Prostate gland (tissue), 2 donors: ENCODE data around the gene C2orf15. TPM values are rescaled to one million over a fixed set of nuclear protein-coding genes. Genes with fewer than 3 reads are reported as not detected.
"Not testable (repeated sequence)": the region's sequence is repeated elsewhere in the genome, so short reads cannot be mapped to it uniquely, and the experiment has no call there.

Source experiments
- DNase-seq: peaks from one replicate; pipeline ENCODE4 v3.0.0-alpha.2; 2019; ENCODE audit warnings: low spot score
- H3K27ac ChIP-seq, 2 donors: fragments of 200-600 bp; sonication (generic); 2 replicates each; pipeline ENCODE4 v1.5.1; 2017 to 2019
- H3K27me3 ChIP-seq: fragments of 200-600 bp; sonication (generic); replicated peaks from 2 replicates; pipeline ENCODE4 v1.5.1; 2019; ENCODE audit not compliant: insufficient read depth
- H3K36me3 ChIP-seq, 2 donors: fragments of 200-600 bp; sonication (generic); 1 replicate in 1 of 2; 2 replicates in 1 of 2; pipeline versions ENCODE4 v1.5.1 to v1.8.1; 2017 to 2019
- H3K4me1 ChIP-seq: fragments of 200-600 bp; sonication (generic); replicated peaks from 2 replicates; pipeline ENCODE4 v1.5.1; 2019
- H3K4me3 ChIP-seq, 2 donors: fragments of 200-600 bp; sonication (generic); 2 replicates each; pipeline ENCODE4 v1.5.1; 2017 to 2019
- H3K9me3 ChIP-seq: fragments of 200-600 bp; sonication (generic); 2 replicates; pipeline ENCODE4 v1.5.1; 2017
- POLR2A ChIP-seq: fragments of 450-650 bp; IDR thresholded peaks from one replicate; pipeline ENCODE4 v1.6.1; 2016; ENCODE audit warnings: antibody characterized with exemption, mild to moderate bottlenecking
- POLR2AphosphoS5 ChIP-seq: sonication (generic); formaldehyde crosslinking; IDR thresholded peaks from one replicate; pipeline ENCODE4 v1.6.1; 2017; ENCODE audit warnings: antibody characterized with exemption
- WGBS: methylation state at CpG from one replicate; pipeline ENCODE4 v1.1.5; 2018; 5-methylcytosine and 5-hydroxymethylcytosine counted together
- intact Hi-C: fragments of 100-400 bp; cut with DNase I; formaldehyde crosslinking; loops from one replicate; pipeline ENCODE4 v1.14.2; 2022
- total RNA-seq, 2 donors: library from RNA; depleted of rRNA; stranded (reverse); fragments of >200 nt; gene quantifications; one replicate each; pipeline ENCODE4 v1.1.0, GENCODE V29; 2016
- TF ChIP-seq, protein P1 (sequence below), 4 experiments: fragments of 200-600 bp in 2 of 4; fragments of 450-650 bp in 2 of 4; sonication (generic) in 2 of 4; IDR thresholded peaks; 1 replicate in 3 of 4; 2 replicates in 1 of 4; pipeline ENCODE4 v1.5.1; 2016 to 2019; ENCODE audit warnings: antibody characterized with exemption in 4 of 4, mild to moderate bottlenecking in 2 of 4, moderate library complexity in 2 of 4

C2orf15 gene
- total RNA-seq, 2 donors from 2014 or later: 4.5 TPM; not detected in 1

DNA sequence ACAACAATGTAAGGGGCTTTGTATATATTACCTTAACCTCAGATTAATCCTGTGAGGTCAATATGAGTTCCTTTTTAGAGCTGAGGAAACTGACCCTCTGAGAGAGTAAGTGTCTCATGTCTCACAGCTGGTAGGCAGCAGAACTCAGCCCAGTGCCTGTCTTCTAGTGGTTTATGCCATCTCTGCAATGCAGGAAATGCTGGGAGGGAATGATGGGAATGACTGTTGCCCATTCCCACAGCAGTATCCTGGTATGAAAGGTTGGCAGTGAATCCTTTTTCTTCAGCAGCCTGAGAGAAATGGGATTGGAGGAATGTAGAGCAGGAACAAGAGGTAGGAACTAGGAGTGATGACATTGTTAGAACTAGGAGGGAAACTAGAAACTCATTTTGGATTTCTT, 45.5 kb downstream of the C2orf15 start:
- no peak for DNase-seq
- Histone ChIP-seq H3K27ac (no peak overlapping the region), H3K36me3 (no peaks in the 10 kb centered on the region), H3K27me3 (no peaks in the 10 kb centered on the region), H3K4me1 (peaks cover under 1% of the 10 kb centered on the region), H3K4me3 (no peak overlapping the region), H3K9me3 (no peaks in the 10 kb centered on the region)
- TF ChIP-seq, protein P1, sequence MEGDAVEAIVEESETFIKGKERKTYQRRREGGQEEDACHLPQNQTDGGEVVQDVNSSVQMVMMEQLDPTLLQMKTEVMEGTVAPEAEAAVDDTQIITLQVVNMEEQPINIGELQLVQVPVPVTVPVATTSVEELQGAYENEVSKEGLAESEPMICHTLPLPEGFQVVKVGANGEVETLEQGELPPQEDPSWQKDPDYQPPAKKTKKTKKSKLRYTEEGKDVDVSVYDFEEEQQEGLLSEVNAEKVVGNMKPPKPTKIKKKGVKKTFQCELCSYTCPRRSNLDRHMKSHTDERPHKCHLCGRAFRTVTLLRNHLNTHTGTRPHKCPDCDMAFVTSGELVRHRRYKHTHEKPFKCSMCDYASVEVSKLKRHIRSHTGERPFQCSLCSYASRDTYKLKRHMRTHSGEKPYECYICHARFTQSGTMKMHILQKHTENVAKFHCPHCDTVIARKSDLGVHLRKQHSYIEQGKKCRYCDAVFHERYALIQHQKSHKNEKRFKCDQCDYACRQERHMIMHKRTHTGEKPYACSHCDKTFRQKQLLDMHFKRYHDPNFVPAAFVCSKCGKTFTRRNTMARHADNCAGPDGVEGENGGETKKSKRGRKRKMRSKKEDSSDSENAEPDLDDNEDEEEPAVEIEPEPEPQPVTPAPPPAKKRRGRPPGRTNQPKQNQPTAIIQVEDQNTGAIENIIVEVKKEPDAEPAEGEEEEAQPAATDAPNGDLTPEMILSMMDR (IDR thresholded peaks at IDR 0.05): no peak
- TF ChIP-seq POLR2A (no peak), POLR2AphosphoS5 (no peak)
- intact Hi-C loops: loop anchor here (10.0 kb wide), 1 partner anchor 308 kb away; the partner anchor contains the start of gene REV1

DNA sequence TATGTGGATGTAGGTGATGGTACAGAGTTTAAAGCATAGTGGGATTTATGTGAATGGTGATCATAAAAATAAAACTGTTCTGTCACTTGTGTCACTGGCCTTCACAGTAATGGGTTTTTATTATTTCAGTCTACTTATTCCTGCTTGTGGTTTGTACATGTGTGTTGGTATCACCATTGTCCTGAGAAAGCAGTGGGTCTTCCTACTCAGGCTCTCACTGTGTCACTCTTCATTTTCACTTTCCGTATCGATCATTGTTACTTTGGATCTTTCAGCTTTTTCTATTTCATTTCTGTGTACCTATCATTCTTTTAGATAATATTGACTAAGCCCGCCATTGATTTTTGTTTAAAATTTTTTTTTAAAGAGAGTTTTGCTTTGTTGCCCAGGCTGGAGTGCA, 46.9 kb downstream of the C2orf15 start:
- no peaks in the 10 kb centered on the region for H3K36me3 ChIP-seq
- no peak overlapping the region for H3K27ac ChIP-seq
- no peak overlapping the region for H3K4me3 ChIP-seq
- no peak for DNase-seq
- H3K4me1 ChIP-seq: no peaks in the 10 kb centered on the region
- H3K27me3 ChIP-seq: no peaks in the 10 kb centered on the region
- H3K9me3 ChIP-seq: no peaks in the 10 kb centered on the region
- WGBS: 98% methylated on average over 3 of the region's 3 CpGs
- no peak for TF ChIP-seq POLR2A
- TF ChIP-seq POLR2AphosphoS5: no peak
- TF ChIP-seq, protein P1 (IDR thresholded peaks at IDR 0.05): no peak
- intact Hi-C loops: loop anchor here (10.0 kb wide), 1 partner anchor 306 kb away; the partner anchor contains the start of gene REV1

DNA sequence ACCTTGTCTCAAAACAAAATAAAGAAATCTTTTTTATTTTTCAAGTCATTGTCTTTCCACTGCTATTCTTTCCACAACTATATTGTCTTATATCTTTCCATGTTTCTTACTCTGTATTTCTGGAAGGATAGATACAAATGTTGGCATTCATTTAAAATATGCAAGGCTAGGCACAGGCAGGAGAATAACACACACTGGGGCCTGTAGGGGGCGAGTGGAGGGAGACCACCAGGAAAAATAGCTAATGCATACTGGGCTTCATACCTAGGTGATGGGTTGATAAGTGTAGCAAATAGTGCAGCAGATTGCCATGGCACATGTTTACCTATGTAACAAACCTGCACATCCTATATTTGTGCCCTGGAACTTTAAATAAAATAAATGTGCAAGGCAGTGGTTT, 49.0 kb downstream of the C2orf15 start:
- Histone ChIP-seq H3K36me3 (no peaks in the 10 kb centered on the region), H3K4me3 (no peak overlapping the region), H3K9me3 (no peaks in the 10 kb centered on the region), H3K27me3 (no peaks in the 10 kb centered on the region), H3K27ac (no peak overlapping the region), H3K4me1 (no peaks in the 10 kb centered on the region)
- TF ChIP-seq POLR2A (no peak), POLR2AphosphoS5 (no peak)
- TF ChIP-seq, protein P1 (IDR thresholded peaks at IDR 0.05): no peak
- WGBS: 87% methylated on average over 1 of the region's 1 CpG
- intact Hi-C loops: no loop called here
- no peak for DNase-seq

DNA sequence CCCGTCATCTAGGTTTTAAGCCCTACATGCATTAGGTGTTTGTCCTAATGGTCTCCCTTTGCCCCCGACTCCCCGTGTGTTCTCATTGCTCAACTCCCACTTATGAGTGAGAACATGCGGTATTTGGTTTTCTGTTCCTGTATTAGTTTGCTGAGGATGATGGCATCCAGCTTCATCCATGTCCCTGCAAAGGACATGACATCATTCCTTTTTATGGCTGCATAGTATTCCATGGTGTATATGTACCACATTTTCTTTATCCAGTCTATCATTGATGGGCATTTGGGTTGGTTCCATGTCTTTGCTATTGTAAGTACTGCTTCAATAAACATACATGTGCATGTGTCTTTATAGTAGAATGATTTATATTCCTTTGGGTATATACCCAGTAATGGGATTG, 50.9 kb downstream of the C2orf15 start:
- intact Hi-C loops, H3K27ac ChIP-seq, H3K36me3 ChIP-seq, H3K4me3 ChIP-seq, H3K4me1 ChIP-seq, H3K9me3 ChIP-seq, H3K27me3 ChIP-seq, DNase-seq: not testable (repeated sequence)
- 95% methylated on average over 4 of the region's 4 CpGs for WGBS

DNA sequence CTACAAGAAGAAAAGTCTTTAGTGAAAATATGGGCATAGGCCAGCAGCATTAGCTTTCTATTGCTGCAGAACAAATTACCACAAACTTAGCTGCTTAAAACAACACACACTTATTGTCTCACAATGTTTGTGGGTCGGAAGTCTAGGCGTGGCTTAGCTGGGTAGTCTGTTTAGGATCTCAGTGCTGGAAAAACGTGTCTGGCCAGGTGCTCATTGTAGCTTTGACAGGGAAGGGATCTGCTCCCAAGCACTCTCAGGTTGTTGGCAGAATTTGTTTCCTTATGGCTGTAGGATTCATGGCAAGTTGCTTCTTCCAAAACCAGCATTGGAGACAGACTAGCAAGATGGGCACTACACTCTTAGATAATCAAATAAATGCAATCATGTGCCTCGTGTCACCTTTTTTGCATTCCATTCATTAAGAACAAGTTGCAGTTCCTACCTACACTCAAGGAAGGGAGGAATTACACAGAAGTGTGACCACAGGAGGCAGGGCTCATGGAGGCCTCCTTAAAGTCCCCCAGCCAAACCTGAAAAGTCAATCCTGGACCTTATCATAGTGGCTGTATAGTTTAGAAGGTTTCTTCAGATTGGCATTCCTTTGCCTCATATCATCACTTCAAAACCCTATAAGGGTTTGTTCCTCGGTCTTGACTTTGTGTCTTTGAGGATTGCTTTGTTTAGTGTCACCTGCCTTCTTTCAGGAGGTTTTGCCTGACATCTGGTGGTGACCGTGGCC, 56.8 kb downstream of the C2orf15 start:
- intact Hi-C loops: no loop called here
- H3K9me3 ChIP-seq: no peaks in the 10 kb centered on the region
- H3K27me3 ChIP-seq: no peaks in the 10 kb centered on the region
- DNase-seq: peak; percentile 43
- H3K4me1 ChIP-seq: no peaks in the 10 kb centered on the region
- H3K27ac ChIP-seq: peak overlapping the region in 1 of 2 donors; percentile 19
- H3K4me3 ChIP-seq: no peak overlapping the region
- peaks cover 0 to 3% of the 10 kb centered on the region in 2 donors for H3K36me3 ChIP-seq
- TF ChIP-seq POLR2AphosphoS5 (peak; percentile 35), POLR2A (no peak)
- TF ChIP-seq, protein P1 (IDR thresholded peaks at IDR 0.05): no peak
- WGBS: 64% methylated on average over 6 of the region's 6 CpGs
